Activated T-helper 17 cell treated with anti-CD3 and anti-CD28 coated beads, Interleukin-2, amount 50 U/mL, for 72 hours (primary cell): ENCODE results near the gene PHYH. TPM values are rescaled to one million over a fixed set of nuclear protein-coding genes. Genes with fewer than 3 reads are reported as not detected.
"Not testable (repeated sequence)": the region's sequence is repeated elsewhere in the genome, so short reads cannot be mapped to it uniquely, and the experiment has no call there.

ENCODE experiments used
- ATAC-seq: fragments of 150-1000 bp; cut with Tn5 transposase; replicated peaks from 2 replicates; pipeline ENCODE4 v1.10.0; 2021; ENCODE audit warnings: mild to moderate bottlenecking, moderate library complexity
- H3K27ac Mint-ChIP-seq: one replicate; pipeline ENCODE4 v1.8.0; 2022; ENCODE audit warnings: mixed read lengths
- H3K27me3 Mint-ChIP-seq: one replicate; pipeline ENCODE4 v1.8.0; 2022; ENCODE audit warnings: mixed read lengths
- H3K36me3 Mint-ChIP-seq: one replicate; pipeline ENCODE4 v1.8.0; 2022; ENCODE audit warnings: low read depth, mild to moderate bottlenecking, mixed read lengths
- H3K4me1 Mint-ChIP-seq: one replicate; pipeline ENCODE4 v1.8.0; 2022; ENCODE audit warnings: mixed read lengths
- H3K4me3 Mint-ChIP-seq: one replicate; pipeline ENCODE4 v1.8.0; 2022; ENCODE audit warnings: mild to moderate bottlenecking, mixed read lengths
- H3K9me3 Mint-ChIP-seq: one replicate; pipeline ENCODE4 v1.8.0; 2022; ENCODE audit warnings: mixed read lengths
- total RNA-seq, 2 donors: library from RNA; stranded (reverse); gene quantifications; one replicate each; pipeline ENCODE4 v1.2.3, GENCODE V29; 2022

The PHYH gene
- total RNA-seq, 2 donors from 2014 or later = 8.2 to 9.2 TPM

DNA sequence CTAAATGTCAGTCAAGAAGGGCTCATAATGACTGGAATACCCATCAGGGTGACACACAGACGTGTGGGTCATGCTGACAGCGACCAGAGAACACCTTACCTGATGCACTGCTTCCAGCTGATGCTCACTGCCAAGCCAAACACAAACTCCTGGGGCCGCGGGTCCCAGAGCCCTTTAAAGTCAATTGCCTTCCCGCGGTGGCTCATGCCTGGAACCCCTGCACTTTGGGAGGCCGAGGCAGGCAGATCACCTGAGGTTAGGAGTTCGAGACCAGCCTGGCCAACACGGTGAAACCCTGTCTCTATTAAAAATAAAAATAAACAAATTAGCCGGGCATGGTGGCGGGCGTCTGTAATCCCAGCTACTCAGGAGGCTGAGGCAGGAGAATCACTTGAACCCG is 65.1 kb downstream of the PHYH start:
- H3K4me1 Mint-ChIP-seq, H3K36me3 Mint-ChIP-seq, H3K27ac Mint-ChIP-seq, H3K9me3 Mint-ChIP-seq, ATAC-seq, H3K27me3 Mint-ChIP-seq, H3K4me3 Mint-ChIP-seq: not testable (repeated sequence)

DNA sequence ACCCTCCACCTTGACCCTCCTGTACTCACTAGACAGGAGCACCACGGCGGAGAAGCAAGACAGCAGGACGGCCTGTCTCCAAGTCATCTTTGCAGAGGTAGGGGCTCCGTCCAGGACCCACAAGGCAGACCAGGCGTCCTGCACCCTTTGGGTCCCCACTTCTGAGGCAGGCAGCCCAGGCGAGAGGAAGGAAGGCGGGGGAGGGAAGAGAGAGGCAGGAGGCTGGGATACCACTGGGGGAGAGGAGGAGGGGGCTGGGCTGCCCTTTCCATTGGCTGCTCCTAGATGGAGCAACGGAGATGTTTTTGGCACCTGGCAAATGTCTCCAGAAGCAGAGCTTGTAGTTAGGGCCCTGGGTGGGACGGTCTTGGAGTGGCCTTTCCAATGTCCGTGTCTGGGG is 65.7 kb downstream of the PHYH start, which contains the start of gene UCMA:
TSS of gene UCMA (minus strand) at position 203 of the 400 bp plus-strand sequence. CDS start at position 87, 116 bp downstream.
- no peaks in the 10 kb centered on the region for H3K4me1 Mint-ChIP-seq
- peaks cover 6% of the 10 kb centered on the region for H3K27me3 Mint-ChIP-seq
- no peak within 1 kb of the TSS for H3K27ac Mint-ChIP-seq
- no peaks in the 10 kb centered on the region for H3K9me3 Mint-ChIP-seq
- H3K4me3 Mint-ChIP-seq = no peak within 1 kb of the TSS
- no peaks in the 10 kb centered on the region for H3K36me3 Mint-ChIP-seq
- no peak for ATAC-seq

DNA sequence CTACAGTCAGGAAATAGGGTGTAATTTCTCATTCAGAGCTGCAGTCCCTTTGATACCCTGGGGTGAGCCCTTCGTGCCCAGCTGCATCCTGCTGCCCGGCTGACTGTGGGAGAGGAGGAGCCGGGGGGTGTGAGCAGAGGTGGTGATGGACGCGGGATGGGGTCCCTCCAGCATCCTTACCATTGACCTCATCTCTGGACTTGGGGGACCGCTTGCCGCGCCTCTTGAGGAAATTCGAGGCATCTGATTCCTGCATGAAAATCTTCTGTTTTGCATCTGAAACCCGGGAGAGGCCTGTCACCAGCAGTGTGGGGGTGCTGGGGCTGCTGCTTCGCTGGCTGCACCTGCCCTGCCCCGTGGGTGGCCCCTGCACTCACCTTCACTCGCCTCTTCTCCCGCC is 66.5 kb downstream of the PHYH start:
- no peaks in the 10 kb centered on the region for H3K4me1 Mint-ChIP-seq
- H3K9me3 Mint-ChIP-seq = no peaks in the 10 kb centered on the region
- H3K36me3 Mint-ChIP-seq = no peaks in the 10 kb centered on the region
- no peak overlapping the region for H3K27ac Mint-ChIP-seq
- peaks cover 6% of the 10 kb centered on the region for H3K27me3 Mint-ChIP-seq
- no peak for ATAC-seq
- H3K4me3 Mint-ChIP-seq = no peak overlapping the region

DNA sequence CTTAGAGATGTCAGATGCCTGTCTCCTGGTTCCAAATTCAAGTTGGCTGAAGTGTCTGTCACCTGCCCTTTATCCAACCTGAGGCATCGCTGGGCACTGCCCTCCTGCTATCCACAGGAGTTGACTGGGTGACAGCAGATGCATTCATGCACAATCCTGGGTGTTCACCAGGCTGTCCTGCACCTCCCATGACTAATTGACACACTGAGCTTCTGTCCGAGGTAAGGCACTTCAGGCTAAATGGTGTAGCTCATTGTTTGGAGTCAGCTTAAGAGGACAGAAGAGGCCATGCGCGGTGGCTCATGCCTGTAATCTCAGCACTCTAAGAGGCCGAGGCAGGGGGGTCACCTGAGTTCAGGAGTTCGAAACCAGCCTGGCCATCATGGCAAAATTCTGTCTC is 68.1 kb downstream of the PHYH start:
- no peaks in the 10 kb centered on the region for H3K9me3 Mint-ChIP-seq
- peaks cover 6% of the 10 kb centered on the region for H3K27me3 Mint-ChIP-seq
- no peak overlapping the region for H3K4me3 Mint-ChIP-seq
- H3K36me3 Mint-ChIP-seq = no peaks in the 10 kb centered on the region
- no peak overlapping the region for H3K27ac Mint-ChIP-seq
- ATAC-seq = no peak
- no peaks in the 10 kb centered on the region for H3K4me1 Mint-ChIP-seq

DNA sequence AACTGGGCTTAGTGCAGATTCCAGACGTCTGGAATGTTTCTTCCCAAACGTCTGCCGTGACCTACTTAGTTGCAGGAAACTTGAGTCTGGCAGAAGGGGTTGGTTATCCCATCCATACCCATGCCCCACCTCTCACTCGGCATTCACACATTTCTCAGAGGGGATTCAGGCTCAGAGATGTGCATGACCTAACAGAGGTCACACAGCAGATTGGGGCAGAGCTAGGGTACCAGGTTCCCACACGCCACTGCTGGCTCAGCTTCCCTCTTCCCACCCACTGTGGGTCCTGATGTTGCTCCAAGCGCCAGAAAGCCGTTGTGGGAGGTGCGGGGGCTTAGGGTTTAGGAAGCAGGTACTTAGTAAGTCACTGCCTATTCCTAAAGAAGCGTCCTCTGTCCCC is 68.7 kb downstream of the PHYH start:
- Mint-ChIP-seq H3K9me3 (no peaks in the 10 kb centered on the region), H3K27ac (no peak overlapping the region), H3K36me3 (no peaks in the 10 kb centered on the region), H3K4me3 (no peak overlapping the region), H3K27me3 (peaks cover 6% of the 10 kb centered on the region), H3K4me1 (no peaks in the 10 kb centered on the region)
- ATAC-seq = no peak

Other genes starting within 250 kb of the PHYH start
- gene OPTN, start 199.9 kb downstream of the PHYH start, total RNA-seq = 100 to 1,000 TPM in 1 of 2 donors, 10 to 100 TPM in 1; 90.5 to 119 TPM
- gene MCM10, start 138.5 kb downstream of the PHYH start, total RNA-seq = 10 to 100 TPM; 36.4 to 71.0 TPM
- not detected for gene UCMA, start 65.7 kb downstream of the PHYH start, total RNA-seq
- gene SEPHS1, start 48.2 kb upstream of the PHYH start, total RNA-seq = 10 to 100 TPM; 40.4 to 73.7 TPM
- gene BEND7, start 228.9 kb upstream of the PHYH start, total RNA-seq = not detected